SH-SY5Y (cell line): ENCODE measurements around the gene BEST2.

Experiments
- GATA2 ChIP-seq: IDR thresholded peaks from 2 replicates; pipeline ENCODE4 v1.6.1; 2011; ENCODE audit warnings: mild to moderate bottlenecking, low read depth, low read length
- GATA3 ChIP-seq: IDR thresholded peaks from 2 replicates; pipeline ENCODE4 v1.6.1; 2011; ENCODE audit warnings: low read depth, mild to moderate bottlenecking, low read length, moderate library complexity

- no peak for TF ChIP-seq GATA2
- TF ChIP-seq GATA3, result no peak
Observed at GRCh38 chr19:12799742-12800465, 48.3 kb downstream of the BEST2 start.
